Transverse colon (tissue), 4 donors: Measurements from ENCODE around the gene SUGCT. TPM values are rescaled to one million over a fixed set of nuclear protein-coding genes. Genes with fewer than 3 reads are reported as not detected.

ENCODE experiments used
- DNase-seq: peaks from one replicate; pipeline ENCODE4 v3.0.0-alpha.2; 2019
- H3K27ac ChIP-seq, 4 donors: fragments of 200-600 bp; sonication (generic); 2 replicates each; pipeline ENCODE4 v1.5.1; 2016 to 2018; ENCODE audit warnings: inconsistent platforms in 4 of 4
- H3K27me3 ChIP-seq: fragments of 200-600 bp; sonication (generic); 2 replicates; pipeline ENCODE4 v1.5.1; 2017; ENCODE audit warnings: inconsistent platforms
- H3K36me3 ChIP-seq, 4 donors: fragments of 200-600 bp; sonication (generic); 2 replicates each; pipeline ENCODE4 v1.5.1; 2017 to 2019; ENCODE audit warnings: inconsistent platforms in 4 of 4
- H3K4me1 ChIP-seq, 4 donors: fragments of 200-600 bp; sonication (generic); 2 replicates each; pipeline ENCODE4 v1.5.1; 2017 to 2020; ENCODE audit warnings: inconsistent platforms in 4 of 4
- H3K4me3 ChIP-seq, 4 donors: fragments of 200-600 bp; sonication (generic); 1 replicate in 1 of 4; 2 replicates in 3 of 4; pipeline versions ENCODE4 v1.5.1 to v1.6.1; 2017 to 2019; ENCODE audit warnings: inconsistent platforms in 4 of 4
- H3K9me3 ChIP-seq, 2 donors: fragments of 200-600 bp; sonication (generic); 2 replicates each; pipeline ENCODE4 v1.5.1; 2017 to 2019; ENCODE audit warnings: inconsistent platforms in 2 of 2
- CTCF ChIP-seq, 5 experiments: fragments of 200-600 bp in 3 of 5; fragments of 450-650 bp in 2 of 5; sonication (generic) in 3 of 5; IDR thresholded peaks; 1 replicate in 2 of 5; 2 replicates in 3 of 5; pipeline ENCODE4 v1.5.1; 2016 to 2017; ENCODE audit warnings: antibody characterized with exemption in 5 of 5, inconsistent platforms in 3 of 5, mild to moderate bottlenecking in 2 of 5, moderate library complexity in 1 of 5
- EP300 ChIP-seq: sonication (generic); formaldehyde crosslinking; IDR thresholded peaks from one replicate; pipeline ENCODE4 v1.6.1; 2017; ENCODE audit warnings: antibody characterized with exemption, low read depth
- POLR2A ChIP-seq: fragments of 450-650 bp; IDR thresholded peaks from one replicate; pipeline ENCODE4 v1.6.1; 2016; ENCODE audit warnings: antibody characterized with exemption, mild to moderate bottlenecking, moderate library complexity
- POLR2AphosphoS5 ChIP-seq, 3 donors: sonication (generic); formaldehyde crosslinking; IDR thresholded peaks; one replicate each; pipeline ENCODE4 v1.6.1; 2016; ENCODE audit warnings: antibody characterized with exemption in 3 of 3
- WGBS, 2 donors: methylation state at CpG; one replicate each; pipeline ENCODE4 v1.1.5; 2018; ENCODE audit warnings: low coverage in 1 of 2; 5-methylcytosine and 5-hydroxymethylcytosine counted together
- in situ Hi-C, 4 donors: fragments of 200-750 bp; cut with MboI; loops; one replicate each; pipeline versions ENCODE4 v1.15.0 to v1.15.1; 2017; ENCODE audit warnings: low sequenced_read_pairs in 3 of 4, low pct_ligation_motif_present in 1 of 4, low pct_unique_long_range_greater_than_20kb in 1 of 4
- intact Hi-C: fragments of 100-400 bp; cut with DNase I; formaldehyde crosslinking; loops from one replicate; pipeline ENCODE4 v1.15.1; 2023; ENCODE audit warnings: low total_unique reads
- total RNA-seq, 4 donors: library from RNA; depleted of rRNA; stranded (reverse); fragments of >200 nt; gene quantifications; one replicate each; pipeline ENCODE4 v1.1.0, GENCODE V29; 2016

SUGCT gene
- total RNA-seq, 4 donors from 2014 or later: 2.6 to 44.5 (median 15.9) TPM

- TF ChIP-seq POLR2AphosphoS5 (IDR thresholded peaks at IDR 0.05) (no peak), CTCF (IDR thresholded peaks at IDR 0.05) (no peak), EP300 (no peak), POLR2A (no peak)
- H3K36me3 ChIP-seq: no peaks in the 10 kb centered on the region
- intact Hi-C loops (no loop called here), in situ Hi-C loops (no loop called here)
- H3K4me1 ChIP-seq: peaks cover 0 to 9% (median 4%) of the 10 kb centered on the region in 4 donors
- no peak overlapping the region for H3K27ac ChIP-seq
- H3K27me3 ChIP-seq: no peaks in the 10 kb centered on the region
- DNase-seq: no peak
- WGBS, 2 donors: 86% methylated on average over 2 of the region's 2 CpGs
- no peaks in the 10 kb centered on the region for H3K9me3 ChIP-seq
- no peak overlapping the region for H3K4me3 ChIP-seq
Measured at GRCh38 chr7:40549372-40550039, 414.7 kb downstream of the SUGCT start.

GRCh38 chr7:40551685-40552576 is 417.1 kb downstream of the SUGCT start:
- Histone ChIP-seq H3K4me1 (no peaks in the 10 kb centered on the region), H3K9me3 (no peaks in the 10 kb centered on the region), H3K36me3 (no peaks in the 10 kb centered on the region), H3K4me3 (no peak overlapping the region), H3K27me3 (no peaks in the 10 kb centered on the region), H3K27ac (no peak overlapping the region)
- TF ChIP-seq CTCF (IDR thresholded peaks at IDR 0.05): no peak
- TF ChIP-seq POLR2AphosphoS5 (IDR thresholded peaks at IDR 0.05): no peak
- no peak for TF ChIP-seq POLR2A
- no peak for TF ChIP-seq EP300
- intact Hi-C loops: no loop called here
- no peak for DNase-seq
- in situ Hi-C loops: no loop called here
- 66 to 74% methylated on average over 4 to 8 of the region's 8 CpGs for WGBS, 2 donors

GRCh38 chr7:40560672-40561071 is 425.9 kb downstream of the SUGCT start:
- H3K9me3 ChIP-seq: no peaks in the 10 kb centered on the region
- intact Hi-C loops (no loop called here), in situ Hi-C loops (no loop called here)
- no peaks in the 10 kb centered on the region for H3K36me3 ChIP-seq
- H3K4me3 ChIP-seq: no peak overlapping the region
- H3K27me3 ChIP-seq: no peaks in the 10 kb centered on the region
- no peak for DNase-seq
- H3K27ac ChIP-seq: no peak overlapping the region
- no peaks in the 10 kb centered on the region for H3K4me1 ChIP-seq
- TF ChIP-seq POLR2A: no peak
- WGBS, 2 donors: 88% methylated on average over 1 of the region's 1 CpG

- Histone ChIP-seq H3K27ac (no peak overlapping the region), H3K36me3 (no peaks in the 10 kb centered on the region), H3K4me1 (no peaks in the 10 kb centered on the region), H3K4me3 (no peak overlapping the region), H3K27me3 (no peaks in the 10 kb centered on the region), H3K9me3 (no peaks in the 10 kb centered on the region)
- WGBS, 2 donors: 80% methylated on average over 5 of the region's 5 CpGs
- DNase-seq: no peak
- intact Hi-C loops: no loop called here
- TF ChIP-seq POLR2AphosphoS5 (IDR thresholded peaks at IDR 0.05) (no peak), EP300 (no peak), POLR2A (no peak), CTCF (IDR thresholded peaks at IDR 0.05) (no peak)
- in situ Hi-C loops: no loop called here
Measured at GRCh38 chr7:40566879-40567278, 432.1 kb downstream of the SUGCT start.
